PC-9 (cell line): ENCODE results near the gene CD300E.
A peak's percentile ranks its signal among the peaks of the same experiment; 100 is the strongest.

ENCODE experiments used
- EZH2 ChIP-seq: fragments of 200-600 bp; sonication (generic); IDR thresholded peaks from 2 replicates; pipeline ENCODE4 v1.8.0; 2017; ENCODE audit warnings: antibody characterized with exemption, low read depth
- TF ChIP-seq, protein P1 (sequence below): fragments of 200-600 bp; sonication (generic); conservative IDR thresholded peaks from 2 replicates; pipeline ENCODE4 v1.6.1; 2017; ENCODE audit warnings: mixed run types, antibody characterized with exemption, mild to moderate bottlenecking, moderate library complexity

DNA sequence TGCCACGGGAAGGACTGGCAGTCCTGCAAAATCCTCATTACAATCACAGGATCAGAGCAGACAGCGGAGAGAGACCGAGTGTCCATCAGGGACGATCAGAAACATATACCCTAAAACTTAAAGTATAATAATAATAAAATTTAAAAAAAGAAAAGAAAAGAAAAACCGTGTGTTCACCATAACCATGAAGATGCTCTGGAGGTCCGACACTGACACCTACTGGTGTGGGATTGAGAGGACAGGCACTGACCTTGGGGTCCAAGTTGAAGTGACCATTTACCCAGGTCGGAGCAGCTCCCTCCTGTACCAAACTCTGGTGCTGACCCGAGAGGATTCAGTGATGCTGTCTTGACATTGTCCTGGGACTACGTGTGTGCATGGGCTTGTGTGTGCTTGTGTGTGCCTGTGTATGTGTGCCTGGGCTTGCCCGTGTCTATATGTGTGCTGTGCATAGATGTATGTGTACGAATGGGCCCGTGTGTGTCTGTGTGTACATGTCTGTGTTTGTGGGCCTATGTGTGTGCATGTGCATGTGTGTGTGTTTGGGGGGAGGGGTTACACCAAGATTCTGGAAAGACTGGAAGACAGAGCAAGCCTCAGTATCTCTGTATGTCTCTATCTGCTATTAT is 21.5 kb downstream of the CD300E start:
- TF ChIP-seq, protein P1, sequence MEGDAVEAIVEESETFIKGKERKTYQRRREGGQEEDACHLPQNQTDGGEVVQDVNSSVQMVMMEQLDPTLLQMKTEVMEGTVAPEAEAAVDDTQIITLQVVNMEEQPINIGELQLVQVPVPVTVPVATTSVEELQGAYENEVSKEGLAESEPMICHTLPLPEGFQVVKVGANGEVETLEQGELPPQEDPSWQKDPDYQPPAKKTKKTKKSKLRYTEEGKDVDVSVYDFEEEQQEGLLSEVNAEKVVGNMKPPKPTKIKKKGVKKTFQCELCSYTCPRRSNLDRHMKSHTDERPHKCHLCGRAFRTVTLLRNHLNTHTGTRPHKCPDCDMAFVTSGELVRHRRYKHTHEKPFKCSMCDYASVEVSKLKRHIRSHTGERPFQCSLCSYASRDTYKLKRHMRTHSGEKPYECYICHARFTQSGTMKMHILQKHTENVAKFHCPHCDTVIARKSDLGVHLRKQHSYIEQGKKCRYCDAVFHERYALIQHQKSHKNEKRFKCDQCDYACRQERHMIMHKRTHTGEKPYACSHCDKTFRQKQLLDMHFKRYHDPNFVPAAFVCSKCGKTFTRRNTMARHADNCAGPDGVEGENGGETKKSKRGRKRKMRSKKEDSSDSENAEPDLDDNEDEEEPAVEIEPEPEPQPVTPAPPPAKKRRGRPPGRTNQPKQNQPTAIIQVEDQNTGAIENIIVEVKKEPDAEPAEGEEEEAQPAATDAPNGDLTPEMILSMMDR = peak; percentile 69
- TF ChIP-seq EZH2 = no peak
